ENCODE measurements around the gene SFXN3.
A peak's percentile ranks its signal among the peaks of the same experiment; 100 is the strongest.

SFXN3 gene

GRCh38 chr10:101036726-101037125 is 5.7 kb downstream of the SFXN3 start:
- DNase-seq (ENCODE audit: low spot score): no peak

DNA sequence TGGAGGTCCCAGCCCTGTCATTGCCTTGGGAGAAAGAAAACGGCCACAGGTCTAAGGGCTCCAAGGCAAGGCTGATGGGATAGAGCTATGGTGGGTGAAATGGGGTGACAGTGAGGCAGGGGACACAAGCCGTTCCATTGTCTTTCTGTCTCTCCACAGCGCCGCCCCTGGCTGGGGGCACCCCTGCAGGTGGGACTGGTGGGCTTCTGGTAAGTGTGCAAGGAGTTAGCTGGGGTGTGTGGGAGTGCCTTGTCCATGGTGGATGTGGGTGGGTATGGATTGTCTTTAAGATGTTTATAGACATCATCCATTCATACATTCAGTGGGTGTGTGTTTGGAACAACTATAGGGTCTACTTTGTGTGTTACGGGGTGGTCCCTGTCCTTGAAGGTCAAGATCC is 7.5 kb downstream of the SFXN3 start:
- no peak for DNase-seq (ENCODE audit: low spot score)

DNA sequence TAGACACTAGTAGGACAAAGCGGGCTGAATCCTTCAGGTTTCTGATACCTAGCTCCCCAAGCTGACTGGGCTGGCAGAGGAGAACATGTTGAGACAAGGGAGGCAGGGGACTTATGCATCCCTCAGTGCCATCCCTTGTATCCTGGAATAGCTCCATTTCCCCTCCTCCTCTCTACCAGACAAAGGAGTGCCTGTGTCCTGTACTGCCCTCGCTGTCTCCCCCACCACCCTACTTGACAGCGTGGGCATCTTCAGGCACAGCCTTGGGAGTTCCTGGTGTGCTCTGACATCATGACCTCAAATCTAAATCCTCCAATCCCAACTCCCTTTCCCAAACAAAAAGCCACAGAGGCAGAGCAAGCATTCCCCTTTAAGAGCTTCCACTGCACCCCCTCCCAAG is 9.0 kb downstream of the SFXN3 start:
- no peak for DNase-seq (ENCODE audit: low spot score)

DNA sequence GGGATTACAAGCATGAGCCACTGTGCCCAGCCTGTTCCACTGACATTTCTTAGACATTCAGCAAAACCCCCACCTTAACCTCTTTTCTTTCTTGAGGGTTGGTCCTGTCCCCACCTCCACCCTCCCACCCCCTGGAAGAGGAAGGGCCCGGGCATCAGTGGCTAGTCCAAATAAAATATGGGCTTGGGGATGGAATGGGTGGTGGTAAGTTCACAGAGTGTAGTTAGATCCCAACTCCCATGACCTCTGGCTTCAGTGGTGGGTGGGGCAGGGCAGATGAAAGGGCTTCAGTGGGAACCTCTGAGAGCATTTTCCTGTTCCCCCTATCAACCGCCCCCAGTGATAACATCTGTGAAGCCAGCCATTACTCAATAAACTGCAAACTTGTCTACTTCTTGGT is 9.8 kb downstream of the SFXN3 start:
- no peak for DNase-seq (ENCODE audit: low spot score)

- DNase-seq (ENCODE audit: low spot score): peak; percentile 86
Observed at GRCh38 chr10:101041252-101041761, 10.3 kb downstream of the SFXN3 start.

DNA sequence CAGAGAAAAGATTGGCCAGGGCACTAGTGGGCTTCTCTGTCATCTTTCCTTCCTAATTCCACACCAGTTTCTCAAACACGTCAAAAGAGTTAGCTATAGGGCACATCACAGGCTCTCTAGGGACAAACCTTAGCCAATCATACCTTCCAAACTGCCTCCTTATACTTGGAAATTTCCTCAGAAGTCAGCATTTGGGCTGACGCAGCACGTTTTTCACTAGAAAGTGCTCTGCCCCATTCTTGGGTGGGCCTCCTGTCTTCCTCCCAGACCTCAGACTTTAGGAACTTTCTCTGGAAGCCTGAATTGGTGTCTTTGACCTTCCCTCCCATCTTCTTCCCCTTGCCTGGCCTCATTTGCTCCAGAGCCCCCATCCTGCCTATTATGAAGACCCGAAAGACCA is 11.1 kb downstream of the SFXN3 start:
- DNase-seq (ENCODE audit: low spot score): no peak

DNA sequence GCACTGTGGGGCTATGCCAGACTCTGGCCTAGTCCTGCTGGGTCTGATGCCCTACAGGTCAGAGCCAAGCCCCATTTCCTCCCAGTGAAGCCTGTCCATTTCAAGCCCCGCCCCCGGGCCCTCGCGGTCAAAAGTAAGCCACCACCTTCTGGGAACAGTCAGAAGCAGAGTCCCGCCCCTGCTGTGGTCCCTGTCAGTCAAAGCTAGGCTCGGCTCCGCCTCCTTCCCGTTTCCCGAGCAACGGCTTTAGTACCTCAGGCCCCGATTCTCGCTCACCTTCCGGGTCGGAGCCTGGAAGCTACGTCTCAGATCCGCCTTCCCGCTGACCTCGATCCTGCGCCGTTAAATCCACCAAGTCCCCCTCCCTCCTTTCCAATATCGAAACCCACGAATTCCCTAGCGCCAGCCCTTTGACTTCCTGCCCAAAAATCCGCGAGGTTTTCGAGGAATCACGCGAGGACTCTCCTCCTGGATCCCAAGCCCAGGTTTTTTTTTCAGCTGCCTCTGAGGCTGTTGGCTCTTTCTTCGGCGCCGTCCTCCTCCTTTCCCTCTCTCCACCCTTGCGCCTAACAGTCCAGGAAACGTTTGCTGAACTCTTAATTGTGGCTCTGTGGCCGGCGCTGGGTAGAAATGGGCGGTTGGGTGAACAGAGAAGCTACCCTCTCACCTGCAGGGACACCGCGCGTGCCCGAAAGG is 11.8 kb downstream of the SFXN3 start:
- peak; percentile 94 for DNase-seq (ENCODE audit: low spot score)

DNA sequence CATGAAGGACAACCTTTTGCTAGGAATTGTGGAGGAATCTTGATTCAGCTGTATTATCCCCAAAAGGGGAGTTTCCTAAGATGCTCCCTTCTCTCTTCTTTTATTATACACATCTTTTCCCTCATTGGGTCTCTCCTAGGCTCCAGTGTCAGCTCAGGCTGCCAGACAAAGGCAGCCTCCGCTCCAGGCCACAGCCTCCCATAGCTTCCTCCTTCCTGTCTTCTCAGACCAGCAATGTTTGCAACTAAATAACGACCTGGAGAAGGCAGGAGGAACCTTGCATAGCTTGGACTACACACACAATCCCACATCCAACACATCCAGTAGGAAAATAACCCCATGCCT is 12.3 kb downstream of the SFXN3 start:
- no peak for DNase-seq (ENCODE audit: low spot score)

DNA sequence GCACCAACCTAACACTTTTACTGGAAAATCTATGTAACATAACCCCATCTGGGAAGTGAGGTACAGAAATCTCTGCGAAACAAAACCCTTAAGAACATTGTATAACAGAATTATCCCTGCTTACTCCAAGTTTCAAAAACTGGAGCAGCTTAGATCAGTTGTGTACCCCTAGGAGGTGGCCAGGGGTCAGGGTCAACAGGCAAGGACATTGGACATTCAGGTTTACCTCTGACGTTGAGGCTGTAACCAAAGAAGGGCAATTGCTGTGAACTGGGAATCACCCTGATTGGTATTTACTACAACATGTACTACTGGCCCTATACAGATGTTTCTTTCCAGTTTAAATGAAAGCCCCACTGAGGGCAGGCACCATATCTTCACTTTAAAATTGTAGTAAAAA is 13.1 kb downstream of the SFXN3 start:
- DNase-seq (ENCODE audit: low spot score): no peak

GRCh38 chr10:101046332-101047238 is 15.6 kb downstream of the SFXN3 start:
- no peak for DNase-seq (ENCODE audit: low spot score)

DNA sequence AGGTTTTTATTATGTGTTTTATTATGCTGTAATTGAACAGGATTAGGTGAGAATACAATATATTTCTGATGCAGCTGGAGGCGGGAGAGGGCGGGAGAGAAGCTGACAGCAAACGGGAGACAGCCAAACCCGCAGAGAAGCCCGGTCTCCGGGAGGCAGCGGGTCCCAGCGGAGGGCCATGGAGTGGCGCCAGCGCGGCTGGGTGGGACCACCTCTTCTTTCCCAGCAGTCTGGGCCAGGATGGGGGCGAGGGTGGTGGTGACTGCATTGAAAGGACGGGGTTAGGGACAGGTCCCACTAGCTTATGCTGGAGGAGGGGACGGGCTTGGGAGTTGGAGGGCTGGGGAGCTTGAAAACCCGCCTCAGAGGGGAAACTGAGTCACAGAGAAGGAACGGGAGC is 16.2 kb downstream of the SFXN3 start:
- DNase-seq (ENCODE audit: low spot score): no peak

- no peak for DNase-seq (ENCODE audit: low spot score)
Observed at GRCh38 chr10:101047961-101048892, 17.2 kb downstream of the SFXN3 start.

- DNase-seq (ENCODE audit: low spot score): peak; percentile 78
Observed at GRCh38 chr10:101050208-101051069, 19.4 kb downstream of the SFXN3 start.

- DNase-seq (ENCODE audit: low spot score): peak; percentile 41
Observed at GRCh38 chr10:101052285-101052684, 21.3 kb downstream of the SFXN3 start.

DNA sequence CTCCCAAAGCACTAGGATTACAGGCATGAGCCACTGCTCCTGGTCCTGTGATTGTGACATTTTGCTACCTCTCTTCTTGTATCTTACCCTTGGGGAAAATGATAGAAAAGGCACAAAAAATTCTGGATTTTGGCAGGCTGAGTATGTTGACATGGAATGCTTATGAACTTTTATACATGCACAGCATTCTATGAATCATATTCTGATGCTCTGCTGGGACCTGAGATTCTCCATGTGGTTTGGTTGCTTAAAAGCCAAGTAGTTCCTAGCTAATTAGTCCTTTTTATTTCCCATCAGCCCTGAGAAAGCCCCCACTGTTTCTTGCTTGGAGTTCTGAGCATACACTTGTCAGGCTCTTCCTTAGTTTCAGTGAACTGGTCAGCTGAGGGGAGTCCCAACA is 22.5 kb downstream of the SFXN3 start:
- peak; percentile 56 for DNase-seq (ENCODE audit: low spot score)

GRCh38 chr10:101054351-101054750 is 23.3 kb downstream of the SFXN3 start:
- DNase-seq (ENCODE audit: low spot score): no peak

DNA sequence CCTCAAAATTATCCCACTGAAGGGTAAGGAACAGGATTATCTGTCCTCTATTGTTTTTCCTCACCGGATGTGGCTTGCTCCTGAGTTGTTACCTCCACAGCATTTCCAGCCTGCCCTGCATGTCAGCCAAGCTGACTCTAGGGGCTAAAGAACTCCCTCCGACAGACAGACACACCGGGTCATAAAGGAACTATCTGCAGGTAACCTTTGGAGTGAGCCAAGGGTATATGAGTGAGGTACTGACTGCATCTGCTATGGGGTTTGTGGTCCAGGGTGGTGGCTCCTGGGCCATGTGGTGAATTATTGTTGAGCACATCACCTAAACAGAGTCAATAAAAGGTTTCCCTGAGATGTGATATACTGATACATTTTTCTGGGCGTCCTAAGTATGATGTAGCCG is 23.8 kb downstream of the SFXN3 start:
- DNase-seq (ENCODE audit: low spot score): no peak

GRCh38 chr10:101055411-101055810 is 24.4 kb downstream of the SFXN3 start:
- DNase-seq (ENCODE audit: low spot score): no peak

DNA sequence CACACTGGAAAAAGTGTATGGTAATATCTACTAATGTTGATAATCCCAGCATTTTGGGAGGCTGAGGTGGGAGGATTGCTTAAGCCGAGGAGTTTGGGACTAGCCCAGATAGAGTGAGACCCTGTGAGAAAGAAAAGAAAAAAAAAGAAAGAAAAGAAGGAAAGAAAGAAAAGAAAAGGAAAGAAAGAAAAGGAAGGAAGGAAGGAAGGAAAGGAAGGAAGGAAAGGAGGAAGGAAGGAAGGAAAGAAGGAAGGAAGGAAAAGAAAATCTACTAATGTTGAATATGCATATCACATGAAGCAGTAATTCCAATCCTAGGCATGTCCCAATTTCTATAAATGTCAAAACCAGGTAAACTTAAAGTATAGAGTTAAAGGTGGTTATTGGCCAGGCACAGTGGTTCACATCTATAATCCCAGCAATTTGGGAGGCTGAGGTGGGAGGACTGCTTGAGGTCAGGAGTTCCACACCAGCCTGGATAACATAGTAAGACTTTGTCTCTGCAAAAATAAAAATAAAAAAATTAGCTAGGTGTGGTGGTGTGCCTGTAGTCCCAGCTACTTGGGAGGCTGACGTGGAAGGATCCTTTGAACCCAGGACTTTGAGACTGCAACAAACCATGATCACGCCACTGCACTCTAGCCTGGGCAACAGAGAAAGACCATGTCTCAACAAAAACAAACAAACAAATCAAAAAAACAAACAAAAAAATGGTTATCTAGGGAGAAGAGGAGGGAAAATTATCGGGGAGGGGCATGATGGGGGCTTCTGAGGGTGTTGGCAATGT is 25.5 kb downstream of the SFXN3 start:
- no peak for DNase-seq (ENCODE audit: low spot score)

Data from hepatic stellate cell (primary cell).